Medulla oblongata (tissue), 1 donor: ENCODE results near the gene DUSP10.

Experiments used
- DNase-seq: peaks from one replicate; pipeline ENCODE4 v3.0.0-alpha.2; 2015; ENCODE audit errors: extremely low spot score

The DUSP10 gene

GRCh38 chr1:221765527-221765926, 23.6 kb upstream of the DUSP10 start:
- no peak for DNase-seq

GRCh38 chr1:221762121-221762520, 20.2 kb upstream of the DUSP10 start:
- DNase-seq, result no peak

- DNase-seq, result no peak
Observed at GRCh38 chr1:221761354-221762002, 19.6 kb upstream of the DUSP10 start.

GRCh38 chr1:221760911-221761310, 19.0 kb upstream of the DUSP10 start:
- no peak for DNase-seq

- no peak for DNase-seq
Observed at GRCh38 chr1:221759436-221759835, 17.5 kb upstream of the DUSP10 start.

GRCh38 chr1:221758455-221758854, 16.6 kb upstream of the DUSP10 start:
- no peak for DNase-seq

- DNase-seq, result no peak
Observed at GRCh38 chr1:221756830-221757551, 15.1 kb upstream of the DUSP10 start.

GRCh38 chr1:221753828-221754188, 11.9 kb upstream of the DUSP10 start:
- no peak for DNase-seq

- peak; percentile 64 for DNase-seq
Observed at GRCh38 chr1:221751226-221751887, 9.5 kb upstream of the DUSP10 start.

- no peak for DNase-seq
Observed at GRCh38 chr1:221748981-221749380, 7.1 kb upstream of the DUSP10 start.

- DNase-seq, result no peak
Observed at GRCh38 chr1:221747839-221748238, 6.0 kb upstream of the DUSP10 start.

- DNase-seq, result peak; percentile 62
Observed at GRCh38 chr1:221743416-221744208, 1.7 kb upstream of the DUSP10 start.

- peak; percentile 69 for DNase-seq
Observed at GRCh38 chr1:221742555-221743415, 896 bp upstream of the DUSP10 start.

- peak; percentile 43 for DNase-seq
Observed at GRCh38 chr1:221740993-221741702, 741 bp downstream of the DUSP10 start.

GRCh38 chr1:221740369-221740992, 1.4 kb downstream of the DUSP10 start:
- DNase-seq, result peak; percentile 42

- no peak for DNase-seq
Observed at GRCh38 chr1:221739677-221740025, 2.2 kb downstream of the DUSP10 start.

GRCh38 chr1:221739018-221739676, 2.7 kb downstream of the DUSP10 start:
- DNase-seq, result no peak

GRCh38 chr1:221736714-221737113, 5.2 kb downstream of the DUSP10 start:
- no peak for DNase-seq

- no peak for DNase-seq
Observed at GRCh38 chr1:221735999-221736398, 5.9 kb downstream of the DUSP10 start.

GRCh38 chr1:221734187-221734586, 7.7 kb downstream of the DUSP10 start:
- no peak for DNase-seq
